ENCODE measurements around the gene LNX1.

DNA sequence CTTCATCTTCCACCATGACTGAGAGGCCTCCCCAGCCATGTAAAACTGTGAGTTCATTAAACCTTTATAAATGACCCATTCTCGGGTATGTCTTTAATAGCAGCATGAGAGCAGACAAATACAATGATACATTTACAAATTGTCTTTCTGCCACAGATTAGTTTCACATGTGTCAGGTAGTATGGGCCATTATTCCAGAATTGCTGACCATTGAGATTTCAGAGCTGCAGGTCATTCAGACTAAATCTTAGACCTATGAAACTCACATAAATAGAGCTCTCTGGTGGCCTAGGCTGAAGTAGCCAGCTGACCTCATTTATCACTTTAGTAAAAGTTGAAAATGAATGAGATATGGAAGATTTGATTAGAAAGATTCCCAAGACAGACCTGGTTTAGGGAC is 108.0 kb downstream of the LNX1 start:
- TF ChIP-seq RFX5 (IDR thresholded peaks at IDR 0.05), result no peak
- TF ChIP-seq POLR2A (IDR thresholded peaks at IDR 0.05; ENCODE audit: low read length), result no peak
- no peak for TF ChIP-seq EP300 (IDR thresholded peaks at IDR 0.05)
- TF ChIP-seq EHMT2 (IDR thresholded peaks at IDR 0.05; ENCODE audit: low read depth), result no peak
- TF ChIP-seq JUNB (IDR thresholded peaks at IDR 0.05), result no peak
